ENCODE measurements around the gene TNFRSF8. TPM values are rescaled to one million over a fixed set of nuclear protein-coding genes. Genes with fewer than 3 reads are reported as not detected.

The TNFRSF8 gene
- total and polyA plus RNA-seq, 9 of the 15 experiments (the other 6 are each of a cell fraction or from before 2014, with no cell fraction given), result 3.5 to 38.4 (median 17.1) TPM

DNA sequence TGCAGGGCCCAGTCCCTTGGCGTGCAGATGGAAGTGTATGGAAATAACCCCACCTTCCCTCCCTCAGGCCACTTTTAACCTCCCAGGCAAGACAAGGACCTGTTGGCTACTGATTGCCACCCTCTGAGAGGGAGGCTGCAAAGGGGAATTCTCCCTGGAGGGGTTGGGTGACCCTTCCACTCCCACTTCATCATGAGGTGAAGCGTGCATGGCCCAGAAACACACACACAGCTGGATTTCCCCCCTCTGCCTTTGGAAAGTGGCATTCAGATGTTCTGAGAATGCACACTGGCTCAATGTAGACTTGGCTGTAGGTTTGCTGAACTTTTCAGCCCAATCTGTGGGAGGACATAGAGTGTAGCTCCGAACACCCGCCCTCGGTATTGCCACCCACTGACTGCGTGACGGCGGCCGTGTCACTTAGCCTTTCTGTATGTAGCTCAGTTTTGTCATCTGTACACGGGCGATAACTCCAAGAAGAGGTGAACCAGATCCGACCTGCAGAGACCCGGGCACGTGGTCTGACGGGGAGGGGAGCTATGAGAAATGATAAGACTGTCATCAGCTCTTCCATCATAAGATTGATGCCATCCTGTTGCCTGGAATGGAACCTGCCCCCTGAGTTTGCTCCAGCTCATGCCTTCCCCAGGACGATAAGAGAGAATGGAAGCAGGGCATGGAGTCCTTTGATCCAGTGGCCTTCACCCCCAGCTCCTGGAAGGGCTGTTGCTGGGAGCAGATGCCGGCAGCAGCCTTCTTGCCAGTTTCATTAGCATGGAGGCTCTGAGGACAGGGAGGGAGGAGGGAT lies 24.5 kb upstream of the TNFRSF8 start (continued):
- no peak for TF ChIP-seq ZNF79 (CRISPR knock-in tag; IDR thresholded peaks at IDR 0.05; ENCODE audit: low read depth)
- no peak for TF ChIP-seq KDM5B (IDR thresholded peaks at IDR 0.05; ENCODE audit: insufficient replicate concordance, low read depth, low read length)
- TF ChIP-seq, protein P1, sequence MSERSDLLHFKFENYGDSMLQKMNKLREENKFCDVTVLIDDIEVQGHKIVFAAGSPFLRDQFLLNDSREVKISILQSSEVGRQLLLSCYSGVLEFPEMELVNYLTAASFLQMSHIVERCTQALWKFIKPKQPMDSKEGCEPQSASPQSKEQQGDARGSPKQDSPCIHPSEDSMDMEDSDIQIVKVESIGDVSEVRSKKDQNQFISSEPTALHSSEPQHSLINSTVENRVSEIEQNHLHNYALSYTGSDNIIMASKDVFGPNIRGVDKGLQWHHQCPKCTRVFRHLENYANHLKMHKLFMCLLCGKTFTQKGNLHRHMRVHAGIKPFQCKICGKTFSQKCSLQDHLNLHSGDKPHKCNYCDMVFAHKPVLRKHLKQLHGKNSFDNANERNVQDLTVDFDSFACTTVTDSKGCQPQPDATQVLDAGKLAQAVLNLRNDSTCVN (CRISPR knock-in tag; IDR thresholded peaks at IDR 0.05), result no peak
- peak in 1 of 2 experiments; percentile 97; a peak in 2 of 4 replicates for TF ChIP-seq RCOR1 (IDR thresholded peaks at IDR 0.05; ENCODE audit: borderline replicate concordance in 1 of 2, low read depth in 2 of 2, low read length in 2 of 2)
- TF ChIP-seq SMAD2 (IDR thresholded peaks at IDR 0.05; ENCODE audit: low read depth, low read length), result no peak
- peak; percentile 66 to 73 for TF ChIP-seq NRF1 (conservative IDR thresholded peaks at IDR 0.05 in 1 of 2, IDR thresholded peaks at IDR 0.05 in 1 of 2)
- TF ChIP-seq, protein P2, sequence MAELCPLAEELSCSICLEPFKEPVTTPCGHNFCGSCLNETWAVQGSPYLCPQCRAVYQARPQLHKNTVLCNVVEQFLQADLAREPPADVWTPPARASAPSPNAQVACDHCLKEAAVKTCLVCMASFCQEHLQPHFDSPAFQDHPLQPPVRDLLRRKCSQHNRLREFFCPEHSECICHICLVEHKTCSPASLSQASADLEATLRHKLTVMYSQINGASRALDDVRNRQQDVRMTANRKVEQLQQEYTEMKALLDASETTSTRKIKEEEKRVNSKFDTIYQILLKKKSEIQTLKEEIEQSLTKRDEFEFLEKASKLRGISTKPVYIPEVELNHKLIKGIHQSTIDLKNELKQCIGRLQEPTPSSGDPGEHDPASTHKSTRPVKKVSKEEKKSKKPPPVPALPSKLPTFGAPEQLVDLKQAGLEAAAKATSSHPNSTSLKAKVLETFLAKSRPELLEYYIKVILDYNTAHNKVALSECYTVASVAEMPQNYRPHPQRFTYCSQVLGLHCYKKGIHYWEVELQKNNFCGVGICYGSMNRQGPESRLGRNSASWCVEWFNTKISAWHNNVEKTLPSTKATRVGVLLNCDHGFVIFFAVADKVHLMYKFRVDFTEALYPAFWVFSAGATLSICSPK (IDR thresholded peaks at IDR 0.05; ENCODE audit: borderline replicate concordance), result no peak
- TF ChIP-seq, protein P3, sequence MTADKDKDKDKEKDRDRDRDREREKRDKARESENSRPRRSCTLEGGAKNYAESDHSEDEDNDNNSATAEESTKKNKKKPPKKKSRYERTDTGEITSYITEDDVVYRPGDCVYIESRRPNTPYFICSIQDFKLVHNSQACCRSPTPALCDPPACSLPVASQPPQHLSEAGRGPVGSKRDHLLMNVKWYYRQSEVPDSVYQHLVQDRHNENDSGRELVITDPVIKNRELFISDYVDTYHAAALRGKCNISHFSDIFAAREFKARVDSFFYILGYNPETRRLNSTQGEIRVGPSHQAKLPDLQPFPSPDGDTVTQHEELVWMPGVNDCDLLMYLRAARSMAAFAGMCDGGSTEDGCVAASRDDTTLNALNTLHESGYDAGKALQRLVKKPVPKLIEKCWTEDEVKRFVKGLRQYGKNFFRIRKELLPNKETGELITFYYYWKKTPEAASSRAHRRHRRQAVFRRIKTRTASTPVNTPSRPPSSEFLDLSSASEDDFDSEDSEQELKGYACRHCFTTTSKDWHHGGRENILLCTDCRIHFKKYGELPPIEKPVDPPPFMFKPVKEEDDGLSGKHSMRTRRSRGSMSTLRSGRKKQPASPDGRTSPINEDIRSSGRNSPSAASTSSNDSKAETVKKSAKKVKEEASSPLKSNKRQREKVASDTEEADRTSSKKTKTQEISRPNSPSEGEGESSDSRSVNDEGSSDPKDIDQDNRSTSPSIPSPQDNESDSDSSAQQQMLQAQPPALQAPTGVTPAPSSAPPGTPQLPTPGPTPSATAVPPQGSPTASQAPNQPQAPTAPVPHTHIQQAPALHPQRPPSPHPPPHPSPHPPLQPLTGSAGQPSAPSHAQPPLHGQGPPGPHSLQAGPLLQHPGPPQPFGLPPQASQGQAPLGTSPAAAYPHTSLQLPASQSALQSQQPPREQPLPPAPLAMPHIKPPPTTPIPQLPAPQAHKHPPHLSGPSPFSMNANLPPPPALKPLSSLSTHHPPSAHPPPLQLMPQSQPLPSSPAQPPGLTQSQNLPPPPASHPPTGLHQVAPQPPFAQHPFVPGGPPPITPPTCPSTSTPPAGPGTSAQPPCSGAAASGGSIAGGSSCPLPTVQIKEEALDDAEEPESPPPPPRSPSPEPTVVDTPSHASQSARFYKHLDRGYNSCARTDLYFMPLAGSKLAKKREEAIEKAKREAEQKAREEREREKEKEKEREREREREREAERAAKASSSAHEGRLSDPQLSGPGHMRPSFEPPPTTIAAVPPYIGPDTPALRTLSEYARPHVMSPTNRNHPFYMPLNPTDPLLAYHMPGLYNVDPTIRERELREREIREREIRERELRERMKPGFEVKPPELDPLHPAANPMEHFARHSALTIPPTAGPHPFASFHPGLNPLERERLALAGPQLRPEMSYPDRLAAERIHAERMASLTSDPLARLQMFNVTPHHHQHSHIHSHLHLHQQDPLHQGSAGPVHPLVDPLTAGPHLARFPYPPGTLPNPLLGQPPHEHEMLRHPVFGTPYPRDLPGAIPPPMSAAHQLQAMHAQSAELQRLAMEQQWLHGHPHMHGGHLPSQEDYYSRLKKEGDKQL (CRISPR knock-in tag; IDR thresholded peaks at IDR 0.05; ENCODE audit: borderline replicate concordance), result no peak
- TF ChIP-seq TEAD2 (tag; IDR thresholded peaks at IDR 0.05), result no peak
- no peak for TF ChIP-seq ZNF197 (CRISPR knock-in tag; IDR thresholded peaks at IDR 0.05; ENCODE audit: low read depth)
- no peak for TF ChIP-seq IRF2 (CRISPR knock-in tag; IDR thresholded peaks at IDR 0.05)
- TF ChIP-seq DPF2 (IDR thresholded peaks at IDR 0.05), result peak; percentile 96
- TF ChIP-seq ESRRA (IDR thresholded peaks at IDR 0.05; ENCODE audit: borderline replicate concordance, low read depth), result no peak
- TF ChIP-seq SMARCE1 (IDR thresholded peaks at IDR 0.05), result peak; percentile 90
- TF ChIP-seq, protein P4, sequence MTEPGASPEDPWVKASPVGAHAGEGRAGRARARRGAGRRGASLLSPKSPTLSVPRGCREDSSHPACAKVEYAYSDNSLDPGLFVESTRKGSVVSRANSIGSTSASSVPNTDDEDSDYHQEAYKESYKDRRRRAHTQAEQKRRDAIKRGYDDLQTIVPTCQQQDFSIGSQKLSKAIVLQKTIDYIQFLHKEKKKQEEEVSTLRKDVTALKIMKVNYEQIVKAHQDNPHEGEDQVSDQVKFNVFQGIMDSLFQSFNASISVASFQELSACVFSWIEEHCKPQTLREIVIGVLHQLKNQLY (CRISPR knock-in tag; conservative IDR thresholded peaks at IDR 0.05), result no peak
- peak; percentile 93 for TF ChIP-seq EP300 (IDR thresholded peaks at IDR 0.05; ENCODE audit: low read length)
- TF ChIP-seq CCNT2 (IDR thresholded peaks at IDR 0.05; ENCODE audit: borderline replicate concordance, extremely low read depth, insufficient read length, low read depth, low read length), result peak; percentile 87
- TF ChIP-seq FOXJ3 (CRISPR knock-in tag; IDR thresholded peaks at IDR 0.05), result no peak
